IMR-90 (cell line): Measurements from ENCODE around the gene OTOGL. TPM values are rescaled to one million over a fixed set of nuclear protein-coding genes. Genes with fewer than 3 reads are reported as not detected.

Experiments used
- ATAC-seq: fragments of 200-7000 bp; cut with Tn5 transposase; 2 replicates; pipeline ENCODE4 v1.9.1; 2020; ENCODE audit warnings: low read depth, mild to moderate bottlenecking, moderate library complexity
- BruUV-seq: library from RNA; stranded (reverse); fragments of 400-500 nt; replicated peaks from 2 replicates; lab custom pipeline; 2021; lab: Mats Ljungman, UMichigan
- CTCF ChIA-PET: fragments of 300-600 bp; formaldehyde crosslinking; extraction: SDS; loops from one replicate; lab custom pipeline; 2021; ENCODE audit warnings: antibody characterized with exemption; lab: Yijun Ruan, JAX
- POLR2A ChIA-PET: fragments of 300-600 bp; sonication (Branson Sonifier 250); formaldehyde crosslinking; loops from one replicate; lab custom pipeline; 2022; ENCODE audit warnings: antibody characterized with exemption; ENCODE audit not compliant: unreplicated experiment; lab: Charles Lee
- DNase-seq: peaks from one replicate; pipeline ENCODE4 v3.0.0; 2013
- H2AFZ ChIP-seq: replicated peaks from 2 replicates; pipeline ENCODE3; 2013; ENCODE audit warnings: low read length, mild to moderate bottlenecking; ENCODE audit not compliant: poor library complexity
- H2AK5ac ChIP-seq: 2 replicates; pipeline ENCODE4 v1.6.1; 2013; ENCODE audit warnings: low read depth, low read length, inconsistent platforms
- H2AK9ac ChIP-seq: replicated peaks from 2 replicates; pipeline ENCODE3; 2013; ENCODE audit warnings: mild to moderate bottlenecking, low read depth, low read length, moderate library complexity; ENCODE audit not compliant: poor library complexity
- H2BK120ac ChIP-seq: 2 replicates; pipeline ENCODE4 v1.6.1; 2013; ENCODE audit warnings: low read depth, low read length, inconsistent platforms
- H2BK15ac ChIP-seq: 3 replicates; pipeline ENCODE4 v1.6.1; 2013; ENCODE audit warnings: low read depth, low read length, inconsistent platforms
- H2BK20ac ChIP-seq: 2 replicates; pipeline ENCODE4 v1.6.1; 2013; ENCODE audit warnings: low read depth, mild to moderate bottlenecking, inconsistent platforms, low read length, moderate library complexity
- H2BK5ac ChIP-seq: 2 replicates; pipeline ENCODE4 v1.6.1; 2013; ENCODE audit warnings: mild to moderate bottlenecking, low read depth, low read length, inconsistent platforms; ENCODE audit not compliant: poor library complexity, severe bottlenecking
- H3K14ac ChIP-seq: replicated peaks from 2 replicates; pipeline ENCODE4 v1.6.1; 2013; ENCODE audit warnings: low read depth, low read length, inconsistent platforms
- H3K18ac ChIP-seq: 2 replicates; pipeline ENCODE4 v1.6.1; 2013; ENCODE audit warnings: low read depth, low read length, control low read depth
- H3K23ac ChIP-seq: 2 replicates; pipeline ENCODE4 v1.6.1; 2013; ENCODE audit warnings: low read depth, low read length, inconsistent platforms
- H3K27ac ChIP-seq: 2 replicates; pipeline ENCODE4 v1.5.1; 2013; ENCODE audit warnings: mild to moderate bottlenecking, control low read depth, low read length; ENCODE audit not compliant: insufficient read depth
- H3K27me3 ChIP-seq: 2 replicates; pipeline ENCODE4 v1.6.1; 2013; ENCODE audit warnings: low read length; ENCODE audit not compliant: control insufficient read depth, insufficient read depth
- H3K36me3 ChIP-seq: 2 replicates; pipeline ENCODE4 v1.6.1; 2013; ENCODE audit warnings: low read length, mixed read lengths; ENCODE audit not compliant: control insufficient read depth, insufficient read depth
- H3K4ac ChIP-seq: 2 replicates; pipeline ENCODE4 v1.6.1; 2013; ENCODE audit warnings: low read depth, low read length, inconsistent platforms
- H3K4me1 ChIP-seq: 2 replicates; pipeline ENCODE4 v1.6.1; 2013; ENCODE audit warnings: low read length, mixed read lengths; ENCODE audit not compliant: control insufficient read depth, insufficient read depth
- H3K4me2 ChIP-seq: 2 replicates; pipeline ENCODE4 v1.6.1; 2013; ENCODE audit warnings: low read depth, mild to moderate bottlenecking, control low read depth, low read length, moderate library complexity
- H3K4me3 ChIP-seq: 2 replicates; pipeline ENCODE4 v1.5.1; 2013; ENCODE audit warnings: low read depth, mild to moderate bottlenecking, control low read depth, low read length, moderate library complexity; ENCODE audit not compliant: insufficient read depth
- H3K56ac ChIP-seq: 2 replicates; pipeline ENCODE4 v1.6.1; 2013; ENCODE audit warnings: low read length, inconsistent platforms; ENCODE audit not compliant: insufficient read depth; ENCODE audit errors: extremely low read depth
- H3K79me1 ChIP-seq, 2 experiments: 2 replicates each; pipeline ENCODE4 v1.6.1; 2013; ENCODE audit warnings: low read length in 2 of 2, inconsistent platforms in 1 of 2, low read depth in 1 of 2
- H3K9ac ChIP-seq: 2 replicates; pipeline ENCODE4 v1.6.1; 2013; ENCODE audit warnings: low read depth, low read length, control low read depth
- H3K9me1 ChIP-seq: 2 replicates; pipeline ENCODE4 v1.6.1; 2013; ENCODE audit warnings: low read length, inconsistent platforms; ENCODE audit not compliant: insufficient read depth
- H3K9me3 ChIP-seq: 2 replicates; pipeline ENCODE4 v1.6.1; 2013; ENCODE audit warnings: low read length; ENCODE audit not compliant: control insufficient read depth, insufficient read depth
- H4K20me1 ChIP-seq: 2 replicates; pipeline ENCODE4 v1.6.1; 2013; ENCODE audit warnings: low read length, inconsistent platforms; ENCODE audit not compliant: insufficient read depth
- H4K5ac ChIP-seq: 2 replicates; pipeline ENCODE4 v1.6.1; 2013; ENCODE audit warnings: mild to moderate bottlenecking, low read depth, low read length, control low read depth
- H4K8ac ChIP-seq, 2 experiments: 2 replicates each; pipeline ENCODE4 v1.6.1; 2013; ENCODE audit warnings: low read depth in 2 of 2, low read length in 2 of 2, control low read depth in 1 of 2, inconsistent platforms in 1 of 2
- H4K91ac ChIP-seq: 2 replicates; pipeline ENCODE4 v1.6.1; 2013; ENCODE audit warnings: low read depth, low read length, inconsistent platforms; ENCODE audit not compliant: insufficient read depth
- CHD1 ChIP-seq: IDR thresholded peaks from 2 replicates; pipeline ENCODE4 v1.6.1; 2012; ENCODE audit warnings: low read depth, low read length, improper control_type of control experiment
- FOS ChIP-seq: fragments of 150-350 bp; IDR thresholded peaks from 2 replicates; pipeline ENCODE4 v1.6.1; 2016; ENCODE audit warnings: low read depth, low read length
- MAFK ChIP-seq: IDR thresholded peaks from 2 replicates; pipeline ENCODE4 v1.6.1; 2012; ENCODE audit warnings: low read depth, low read length, improper control_type of control experiment
- MXI1 ChIP-seq: IDR thresholded peaks from 2 replicates; pipeline ENCODE4 v1.6.1; 2012; ENCODE audit warnings: low read depth, mild to moderate bottlenecking, low read length, moderate library complexity, borderline replicate concordance
- SMC3 ChIP-seq: fragments of 150-350 bp; IDR thresholded peaks from 2 replicates; pipeline ENCODE4 v1.6.1; 2016; ENCODE audit warnings: low read depth, mild to moderate bottlenecking, antibody characterized with exemption, low read length, moderate library complexity
- WGBS, 2 experiments: methylation state at CpG; one replicate each; pipeline versions ENCODE4 v1.1.5 to v1.1.7; 2013; ENCODE audit warnings: missing lambda C conversion rate in 2 of 2; ENCODE audit not compliant: insufficient read length in 1 of 2; ENCODE audit errors: extremely low coverage in 2 of 2; 5-methylcytosine and 5-hydroxymethylcytosine counted together
- dilution Hi-C: fragments of 300-500 bp; cut with HindIII; formaldehyde crosslinking; loops from one replicate; pipeline ENCODE4 v1.14.3; 2018; ENCODE audit warnings: low sequenced_read_pairs; ENCODE audit not compliant: unreplicated experiment
- in situ Hi-C: fragments of 300-500 bp; cut with MboI; formaldehyde crosslinking; loops from 3 replicates; pipeline ENCODE4 v1.14.3; 2019; ENCODE audit warnings: low sequenced_read_pairs, inconsistent platforms, mixed read lengths
- intact Hi-C: fragments of 100-400 bp; cut with micrococcal nuclease; formaldehyde crosslinking; loops from 2 replicates; pipeline ENCODE4 v1.10.0; 2022
- polyA plus RNA-seq, 3 experiments: library from polyadenylated mRNA; depleted of rRNA; stranded (reverse); fragments of >200 nt; gene quantifications; 2 replicates each; pipeline ENCODE4 v1.2.3, GENCODE V29; 2012; ENCODE audit warnings: low replicate concordance in 1 of 3
- total RNA-seq: library from RNA; depleted of rRNA; stranded (reverse); fragments of >200 nt; gene quantifications from 2 replicates; pipeline ENCODE4 v1.2.3, GENCODE V29; 2012

OTOGL gene
- total and polyA plus RNA-seq, 2 of the 4 experiments (the other 2 are of a cell fraction): 0.10 to 0.18 TPM

DNA sequence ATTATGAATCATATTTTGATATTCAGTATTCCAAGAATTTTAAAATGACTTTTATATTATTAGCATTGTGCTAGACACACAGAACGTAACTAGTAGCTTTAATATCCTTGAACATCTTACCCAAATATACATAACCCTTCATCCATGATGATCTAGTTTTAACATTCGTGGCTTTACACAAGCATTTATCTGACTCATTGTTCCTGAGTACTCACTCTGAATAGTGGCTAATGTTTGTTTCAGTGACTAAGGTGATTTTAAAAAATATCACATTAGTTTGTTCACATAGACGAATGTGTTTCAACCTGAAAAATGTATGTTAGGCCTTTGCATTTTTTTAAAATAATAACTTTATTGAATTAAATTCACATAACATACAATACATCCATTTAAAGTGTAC is 264.7 kb downstream of the OTOGL start:
- Histone ChIP-seq H3K4ac (no peak overlapping the region), H3K9me1 (no peaks in the 10 kb centered on the region), H3K27ac (no peak overlapping the region), H3K4me2 (no peak overlapping the region), H2BK20ac (no peak overlapping the region), H3K27me3 (no peaks in the 10 kb centered on the region), H2BK15ac (no peak overlapping the region), H2AK5ac (no peak overlapping the region), H3K9ac (no peak overlapping the region), H3K36me3 (no peaks in the 10 kb centered on the region), H2BK5ac (no peak overlapping the region), H2BK120ac (no peak overlapping the region), H2AFZ (no peak overlapping the region), H4K5ac (no peak overlapping the region), H4K20me1 (no peaks in the 10 kb centered on the region), H2AK9ac (no peak overlapping the region), H3K4me1 (no peaks in the 10 kb centered on the region), H3K4me3 (no peak overlapping the region), H3K79me1 (no peaks in the 10 kb centered on the region), H4K8ac (no peak overlapping the region), H3K9me3 (no peaks in the 10 kb centered on the region), H3K56ac (no peak overlapping the region), H3K18ac (no peak overlapping the region), H3K23ac (no peak overlapping the region), H4K91ac (no peak overlapping the region), H3K14ac (no peak overlapping the region)
- WGBS, 2 experiments: no CpG with 5 or more reads among the region's 3 CpGs
- DNase-seq (peak; percentile 10), ATAC-seq (no peak)
- TF ChIP-seq FOS: no peak
- no peak for TF ChIP-seq SMC3
- TF ChIP-seq CHD1: no peak
- TF ChIP-seq MAFK: no peak
- no peak for TF ChIP-seq MXI1
- no TSS peak for BruUV-seq
- dilution Hi-C loops (no loop called here), in situ Hi-C loops (no loop called here), intact Hi-C loops (no loop called here)
- ChIA-PET CTCF (no interaction called here), POLR2A (no interaction called here)
